GM08714 (cell line): ENCODE results near the gene MC1R.
"Not testable (repeated sequence)": the region's sequence is repeated elsewhere in the genome, so short reads cannot be mapped to it uniquely, and the experiment has no call there.

Source experiments
- H3K4me3 ChIP-seq: fragments of 200-500 bp; sonication (Bioruptor generic); 2 replicates; pipeline ENCODE4 v1.5.1; 2014; ENCODE audit warnings: mild to moderate bottlenecking, low read length, inconsistent platforms
- ZNF274 ChIP-seq: IDR thresholded peaks from 2 replicates; pipeline ENCODE4 v1.6.1; 2012; ENCODE audit warnings: mild to moderate bottlenecking, low read depth, low read length

Gene MC1R

DNA sequence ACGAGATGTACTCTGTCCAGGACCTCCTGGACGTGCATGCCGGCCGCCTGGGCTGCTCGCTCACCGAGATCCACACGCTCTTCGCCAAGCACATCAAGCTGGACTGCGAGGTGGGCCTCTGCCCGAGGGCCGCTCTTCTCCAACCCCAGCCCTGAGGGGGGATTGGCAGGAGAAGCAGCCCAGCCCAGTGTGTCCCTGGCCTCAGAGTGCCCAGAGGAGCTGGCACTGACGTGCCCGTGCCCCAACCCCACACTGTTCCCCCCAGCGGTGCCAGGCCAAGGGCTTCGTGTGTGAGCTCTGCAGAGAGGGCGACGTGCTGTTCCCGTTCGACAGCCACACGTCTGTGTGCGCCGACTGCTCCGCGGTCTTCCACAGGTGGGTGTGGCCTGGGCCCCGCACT, 45.5 kb downstream of the MC1R start:
- no peak for TF ChIP-seq ZNF274
- H3K4me3 ChIP-seq: no peak overlapping the region

DNA sequence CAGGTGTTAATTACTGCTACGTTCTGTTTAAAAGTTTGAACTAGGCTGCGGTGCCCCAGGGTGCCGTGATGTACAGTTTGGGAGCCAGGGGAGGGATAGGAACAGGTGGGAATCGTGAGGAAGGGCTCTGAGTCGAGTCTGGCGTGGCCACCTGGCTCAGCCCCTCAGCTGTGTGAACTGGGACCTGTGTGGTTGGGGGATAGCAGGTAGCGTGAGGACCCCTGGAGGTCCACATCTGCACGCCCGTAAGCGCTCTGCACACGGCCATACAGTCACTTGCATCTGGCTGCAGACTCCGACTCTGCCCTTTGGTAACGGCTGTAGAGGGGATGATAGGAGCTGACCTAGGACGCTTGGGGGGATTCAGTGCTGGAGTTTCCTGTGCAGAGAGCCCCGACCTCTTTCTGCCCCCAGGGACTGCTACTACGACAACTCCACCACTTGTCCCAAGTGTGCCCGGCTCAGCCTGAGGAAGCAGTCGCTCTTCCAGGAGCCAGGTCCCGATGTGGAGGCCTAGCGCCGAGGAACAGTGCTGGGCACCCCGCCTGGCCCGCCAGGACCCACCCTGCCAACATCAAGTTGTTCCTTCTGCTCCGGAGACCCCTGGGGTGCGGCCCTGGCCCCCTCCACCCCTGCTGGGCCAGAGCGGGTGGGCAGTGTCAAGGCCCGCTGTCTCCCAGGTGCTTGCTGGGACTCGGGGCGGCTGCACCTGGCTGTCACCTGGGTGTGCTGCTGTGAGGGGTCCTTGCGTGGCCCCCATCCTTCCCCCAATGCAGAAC, 47.0 kb downstream of the MC1R start:
- H3K4me3 ChIP-seq: no peak overlapping the region
- no peak for TF ChIP-seq ZNF274

DNA sequence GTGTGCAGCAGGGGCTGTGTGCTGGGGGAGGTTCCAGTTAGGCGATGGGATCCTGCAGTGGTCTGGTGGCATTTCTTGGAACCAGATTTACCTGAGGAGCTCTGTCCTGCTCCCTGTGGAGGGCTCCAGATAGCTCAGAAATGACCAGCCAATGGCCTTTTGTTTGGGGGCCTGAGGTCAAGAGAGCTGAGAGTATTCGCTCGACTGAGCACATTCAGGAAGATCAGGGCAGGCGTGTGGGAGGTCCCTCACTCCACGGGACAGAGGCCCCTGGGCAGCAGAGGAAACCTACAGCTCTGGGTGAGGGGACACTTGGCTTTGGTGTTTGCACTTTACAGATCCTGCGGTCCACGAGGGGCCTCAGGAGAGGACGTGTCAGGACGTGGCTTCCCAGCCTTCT, 48.1 kb downstream of the MC1R start:
- TF ChIP-seq ZNF274: no peak
- H3K4me3 ChIP-seq: no peak overlapping the region

DNA sequence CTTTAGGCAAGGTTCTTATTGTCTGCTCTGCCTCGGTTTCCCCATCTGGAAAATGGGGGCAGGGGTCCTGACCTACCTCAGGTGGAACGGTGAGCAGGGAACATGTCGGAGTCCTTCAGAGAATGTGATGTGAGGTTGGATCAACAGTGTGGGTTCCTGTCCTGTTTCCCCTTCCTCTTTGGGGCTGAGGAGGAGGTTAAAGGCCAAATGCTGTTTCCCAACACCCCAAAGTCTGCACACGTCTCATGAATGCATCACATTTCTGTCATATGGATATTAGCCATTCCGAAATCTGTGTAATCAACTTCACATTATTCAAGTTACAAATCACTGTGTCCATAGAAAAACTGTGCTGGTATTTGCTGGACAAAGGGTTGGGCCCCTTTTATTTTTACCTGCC, 48.8 kb downstream of the MC1R start:
- H3K4me3 ChIP-seq: not testable (repeated sequence)

DNA sequence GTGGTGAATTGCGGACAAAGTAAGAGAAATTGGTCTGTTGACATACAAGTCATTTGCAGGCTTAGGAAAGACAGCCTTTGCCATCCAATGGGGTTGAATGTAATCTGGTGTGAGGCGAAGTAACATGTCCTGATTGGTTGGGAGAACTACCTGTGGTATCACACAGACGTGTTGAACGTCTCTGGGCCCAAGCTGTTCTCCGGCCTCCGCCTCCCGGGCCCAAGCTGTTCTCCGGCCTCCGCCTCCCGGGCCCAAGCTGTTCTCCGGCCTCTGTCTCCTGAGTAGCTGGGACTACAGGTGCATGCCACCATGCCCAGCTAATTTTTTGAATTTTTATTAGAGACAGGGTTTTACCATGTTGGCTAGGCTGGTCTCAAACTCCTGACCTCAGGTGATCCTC, 49.4 kb downstream of the MC1R start:
- H3K4me3 ChIP-seq: not testable (repeated sequence)

DNA sequence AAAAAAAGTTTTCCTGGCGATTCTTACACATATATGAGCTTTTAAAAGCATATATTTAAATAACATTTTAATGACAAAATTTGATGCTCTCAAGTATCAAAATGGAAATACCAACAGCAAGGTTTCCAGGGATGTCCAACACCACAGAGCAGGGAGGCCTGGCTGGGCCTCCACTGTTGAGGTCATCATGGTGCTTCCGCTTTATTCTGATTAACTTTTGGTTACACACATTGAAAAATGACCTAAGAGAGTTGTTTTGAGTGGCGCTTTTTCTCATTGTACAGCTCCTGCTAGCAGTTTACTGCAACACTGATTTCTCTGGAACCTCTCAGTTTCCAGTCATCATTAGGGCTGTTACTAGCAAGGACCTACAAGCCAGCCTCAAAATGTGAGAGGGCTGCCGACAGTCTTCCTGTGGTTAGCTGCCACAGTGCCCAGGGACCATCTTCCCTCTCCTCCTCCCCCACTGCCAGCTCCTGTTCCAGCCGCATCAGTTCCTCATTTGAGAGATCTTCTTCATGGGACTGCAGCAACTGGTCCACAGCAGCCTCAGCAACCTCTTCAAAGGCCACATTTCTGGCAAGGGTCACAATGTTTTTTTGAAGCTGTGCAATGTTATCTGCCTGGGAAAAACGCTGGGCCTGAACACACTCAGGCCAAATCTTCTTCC, 51.2 kb downstream of the MC1R start:
- no peak overlapping the region for H3K4me3 ChIP-seq
- TF ChIP-seq ZNF274: no peak
